Measurements from ENCODE around the gene EFNA4. TPM values are rescaled to one million over a fixed set of nuclear protein-coding genes. Genes with fewer than 3 reads are reported as not detected.

The EFNA4 gene
- polyA plus RNA-seq, 3 donors = 2.3 to 8.0 (median 4.1) TPM

- Histone ChIP-seq H3K36me3 (replicated peaks in 1 of 2; ENCODE audit: control insufficient read depth in 1 of 2, insufficient read depth in 2 of 2, low read length in 2 of 2) (peaks cover 11 to 13% of the 10 kb centered on the region in 2 donors), H3K4me1 (ENCODE audit: control insufficient read depth in 1 of 2, insufficient read depth in 2 of 2, low read length in 2 of 2) (peaks cover 17 to 25% of the 10 kb centered on the region in 2 donors), H3K27ac (ENCODE audit: low read depth in 1 of 2, low read length in 2 of 2) (peak overlapping the region in 1 of 2 donors; percentile 20), H3K4me3 (replicated peaks in 1 of 3; ENCODE audit: low read depth in 2 of 3, low read length in 3 of 3) (no peak overlapping the region), H3K9ac (ENCODE audit: insufficient read depth, low read length, poor library complexity, severe bottlenecking) (no peak overlapping the region), H3K9me3 (replicated peaks in 1 of 2; ENCODE audit: control insufficient read depth in 1 of 2, insufficient read depth in 1 of 2, low read length in 2 of 2) (no peaks in the 10 kb centered on the region), H4K20me1 (ENCODE audit: insufficient read depth, low read length) (peaks cover 46% of the 10 kb centered on the region), H2AFZ (ENCODE audit: insufficient read depth, low read depth, low read length, poor library complexity, severe bottlenecking) (no peak overlapping the region), H3K79me2 (ENCODE audit: insufficient read depth, low read length) (peaks cover 7% of the 10 kb centered on the region), H3K4me2 (replicated peaks; ENCODE audit: extremely low read depth, low read length, poor library complexity, severe bottlenecking) (no peak overlapping the region), H3K27me3 (ENCODE audit: control insufficient read depth in 2 of 2, insufficient read depth in 2 of 2, low read length in 2 of 2) (no peaks in the 10 kb centered on the region)
- peak overlapping the region in 2 of 7 donors; percentile 70 to 78 for H3K27ac Mint-ChIP-seq
- intact Hi-C loops (cut with micrococcal nuclease) = no loop called here
- peaks cover 0 to 2% (median 0%) of the 10 kb centered on the region in 7 donors for H3K9me3 Mint-ChIP-seq
- H3K36me3 Mint-ChIP-seq = peaks cover 13 to 22% of the 10 kb centered on the region in 2 donors
- no peak for TF ChIP-seq CTCF (IDR thresholded peaks at IDR 0.05)
- peaks cover 0 to 9% (median 5%) of the 10 kb centered on the region in 3 donors for H3K27me3 Mint-ChIP-seq (ENCODE audit: low read depth in 3 of 3)
- peaks cover 46% of the 10 kb centered on the region for H3K4me1 Mint-ChIP-seq
- H3K4me3 Mint-ChIP-seq = no peak overlapping the region
- 96% methylated on average over 5 of the region's 8 CpGs for WGBS (ENCODE audit: insufficient coverage)
- DNase-seq = no peak
These were observed 41.2 kb upstream of the EFNA4 start for GRCh38 chr1:155022136-155022926.

GRCh38 chr1:155022927-155023236 is 40.7 kb upstream of the EFNA4 start:
- peak overlapping the region in 1 of 2 donors; percentile 20 for H3K27ac ChIP-seq (ENCODE audit: low read depth in 1 of 2, low read length in 2 of 2)
- peaks cover 11 to 13% of the 10 kb centered on the region in 2 donors for H3K36me3 ChIP-seq (replicated peaks in 1 of 2; ENCODE audit: control insufficient read depth in 1 of 2, insufficient read depth in 2 of 2, low read length in 2 of 2)
- no peak for TF ChIP-seq CTCF (IDR thresholded peaks at IDR 0.05)
- peaks cover 11 to 19% of the 10 kb centered on the region in 2 donors for H3K4me1 ChIP-seq (ENCODE audit: control insufficient read depth in 1 of 2, insufficient read depth in 2 of 2, low read length in 2 of 2)
- no peak overlapping the region for H3K4me2 ChIP-seq (replicated peaks; ENCODE audit: extremely low read depth, low read length, poor library complexity, severe bottlenecking)
- intact Hi-C loops (cut with micrococcal nuclease) = no loop called here
- H3K4me1 Mint-ChIP-seq = peaks cover 42% of the 10 kb centered on the region
- no peak overlapping the region for H3K9ac ChIP-seq (ENCODE audit: insufficient read depth, low read length, poor library complexity, severe bottlenecking)
- no peaks in the 10 kb centered on the region for H3K9me3 ChIP-seq (replicated peaks in 1 of 2; ENCODE audit: control insufficient read depth in 1 of 2, insufficient read depth in 1 of 2, low read length in 2 of 2)
- no peak for DNase-seq
- H3K4me3 Mint-ChIP-seq = no peak overlapping the region
- H3K4me3 ChIP-seq (replicated peaks in 1 of 3; ENCODE audit: low read depth in 2 of 3, low read length in 3 of 3) = no peak overlapping the region
- peaks cover 40% of the 10 kb centered on the region for H4K20me1 ChIP-seq (ENCODE audit: insufficient read depth, low read length)
- WGBS (ENCODE audit: insufficient coverage) = 44% methylated on average over 4 of the region's 4 CpGs
- H3K27me3 ChIP-seq (ENCODE audit: control insufficient read depth in 2 of 2, insufficient read depth in 2 of 2, low read length in 2 of 2) = no peaks in the 10 kb centered on the region
- H3K27me3 Mint-ChIP-seq (ENCODE audit: low read depth in 3 of 3) = peaks cover 0 to 9% (median 5%) of the 10 kb centered on the region in 3 donors
- peaks cover 2% of the 10 kb centered on the region for H3K79me2 ChIP-seq (ENCODE audit: insufficient read depth, low read length)
- H2AFZ ChIP-seq (ENCODE audit: insufficient read depth, low read depth, low read length, poor library complexity, severe bottlenecking) = no peak overlapping the region
- H3K36me3 Mint-ChIP-seq = peaks cover 13 to 20% of the 10 kb centered on the region in 2 donors
- peaks cover 0 to 2% (median 0%) of the 10 kb centered on the region in 7 donors for H3K9me3 Mint-ChIP-seq
- peak overlapping the region in 2 of 7 donors; percentile 70 to 78 for H3K27ac Mint-ChIP-seq

All from CD14-positive monocyte (primary cell).